GM19455 (cell line): Measurements from ENCODE around the gene ABCA13.

Experiments
- ATAC-seq: cut with Tn5 transposase; IDR thresholded peaks from one replicate; pipeline ENCODE4 v1.9.1; 2021; ENCODE audit not compliant: unreplicated experiment

The ABCA13 gene

DNA sequence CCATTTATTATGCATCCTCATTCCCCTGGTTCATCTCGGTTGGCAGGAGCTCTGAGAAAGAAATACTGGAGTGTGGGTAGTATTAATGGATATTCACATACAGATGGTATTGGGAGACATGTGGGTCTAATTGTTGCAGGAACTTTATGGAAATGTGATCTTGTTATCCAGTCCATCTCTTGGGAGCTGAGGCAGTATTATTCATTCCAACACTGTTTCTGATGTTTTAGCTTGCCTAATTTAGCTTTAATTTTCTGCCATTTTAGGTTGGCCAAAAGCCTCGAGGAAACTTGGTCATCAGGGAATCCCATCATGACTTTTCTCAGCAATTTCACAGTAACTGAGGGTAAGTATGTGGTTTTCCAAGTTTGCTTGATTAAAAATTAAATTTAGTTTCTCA, 125.7 kb downstream of the ABCA13 start:
- no peak for ATAC-seq

DNA sequence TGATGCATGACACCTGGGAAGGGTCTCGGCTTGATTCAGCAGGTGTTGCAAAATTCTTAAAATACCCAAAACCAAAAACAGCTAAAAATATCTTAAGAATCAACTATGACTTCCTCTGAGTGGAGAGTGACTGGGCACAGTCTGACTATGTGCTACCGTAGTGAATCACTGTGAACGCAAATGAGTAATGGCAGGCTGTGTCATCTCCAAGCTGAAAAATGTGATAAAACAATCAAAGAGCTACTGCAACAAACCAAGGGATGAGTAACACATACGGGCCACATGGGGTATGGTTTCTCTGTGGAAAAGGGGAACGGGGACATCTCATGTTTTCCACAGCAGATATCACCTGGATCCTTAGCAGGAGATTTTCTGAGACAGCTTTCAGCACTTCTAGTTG, 127.5 kb downstream of the ABCA13 start:
- peak; percentile 77 for ATAC-seq

DNA sequence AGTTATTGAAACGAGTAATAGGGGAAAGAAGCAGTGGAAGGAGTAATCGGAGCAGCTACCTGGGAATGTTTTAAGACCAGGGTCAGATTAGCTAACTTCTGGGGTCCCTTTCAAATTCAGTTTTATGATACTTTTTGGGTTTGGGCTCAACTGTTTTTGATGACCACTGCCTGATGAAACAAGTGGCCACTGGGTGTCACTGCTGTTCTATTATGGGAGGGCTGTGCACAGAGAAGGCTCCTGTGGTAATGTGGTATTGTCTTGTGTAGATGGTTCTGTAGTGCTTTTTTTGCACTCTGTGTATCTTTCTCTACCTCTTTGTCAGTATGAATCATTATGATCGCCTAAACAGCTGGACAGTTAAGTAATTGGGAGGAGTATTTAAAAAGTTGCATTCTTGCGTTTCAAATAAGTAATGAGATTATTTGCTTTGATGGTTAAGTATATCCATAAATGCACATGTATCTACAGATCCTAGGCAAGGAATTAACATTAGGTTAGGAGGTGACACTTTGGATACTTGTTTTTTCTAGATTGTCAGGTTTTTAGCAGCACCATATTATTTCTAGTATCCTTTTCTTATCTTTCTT, 128.4 kb downstream of the ABCA13 start:
- peak; percentile 86 for ATAC-seq

DNA sequence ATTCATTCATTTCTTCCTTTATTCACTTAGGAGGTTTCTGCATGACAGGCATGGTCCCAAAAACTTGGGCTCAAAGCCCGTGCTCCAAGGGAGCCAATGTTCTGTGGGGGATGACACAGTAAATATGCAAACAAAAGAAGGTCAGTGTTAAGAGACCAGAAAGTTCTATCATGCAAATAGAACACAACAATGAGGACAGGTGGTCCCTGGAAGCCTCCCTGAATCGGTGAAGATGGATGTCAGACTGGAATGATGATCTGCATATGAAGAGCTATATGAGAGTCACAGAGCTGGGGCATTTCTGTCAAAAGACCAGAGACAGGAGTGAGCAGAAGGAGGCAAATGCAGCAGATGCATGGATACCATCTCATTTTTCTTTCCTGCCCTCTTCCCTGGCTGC, 129.0 kb downstream of the ABCA13 start:
- ATAC-seq: no peak

DNA sequence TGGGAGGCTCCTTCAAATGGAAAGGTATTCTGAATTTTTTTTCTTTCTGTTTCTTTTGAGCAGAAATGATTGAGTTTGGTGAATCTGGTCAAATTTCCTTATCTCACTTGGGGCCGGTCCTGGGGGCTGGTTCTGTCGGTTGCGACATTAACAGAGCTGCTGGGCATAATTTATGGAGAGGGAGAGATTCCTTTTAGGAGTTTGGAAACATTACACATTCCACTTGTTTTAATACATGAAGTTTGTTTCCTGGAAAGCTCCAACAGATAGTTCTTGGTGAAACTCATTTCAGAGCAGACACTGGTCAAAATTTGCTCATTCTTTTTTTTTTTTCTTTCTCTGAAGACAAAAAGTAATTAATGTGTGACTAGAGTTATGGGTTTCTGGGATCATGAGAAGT, 129.9 kb downstream of the ABCA13 start:
- ATAC-seq: no peak

DNA sequence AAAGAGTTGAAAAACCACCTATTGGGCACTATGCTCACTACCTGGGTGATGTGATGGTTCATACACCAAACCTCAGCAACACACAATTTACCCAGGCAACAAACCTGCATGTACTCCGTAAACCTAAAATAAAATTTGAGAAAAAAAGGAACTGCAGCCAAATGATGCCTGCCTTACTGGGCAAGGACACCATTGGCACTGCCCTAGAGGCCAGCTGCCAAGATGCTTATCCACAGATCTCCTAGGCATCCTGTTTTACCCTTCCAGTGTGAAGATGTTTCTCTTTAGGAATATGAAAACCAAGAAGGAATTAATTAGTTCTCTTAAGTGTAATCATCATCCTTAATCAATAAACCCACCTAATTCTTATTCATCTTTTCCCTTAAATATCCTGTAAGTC, 133.4 kb downstream of the ABCA13 start:
- no peak for ATAC-seq

DNA sequence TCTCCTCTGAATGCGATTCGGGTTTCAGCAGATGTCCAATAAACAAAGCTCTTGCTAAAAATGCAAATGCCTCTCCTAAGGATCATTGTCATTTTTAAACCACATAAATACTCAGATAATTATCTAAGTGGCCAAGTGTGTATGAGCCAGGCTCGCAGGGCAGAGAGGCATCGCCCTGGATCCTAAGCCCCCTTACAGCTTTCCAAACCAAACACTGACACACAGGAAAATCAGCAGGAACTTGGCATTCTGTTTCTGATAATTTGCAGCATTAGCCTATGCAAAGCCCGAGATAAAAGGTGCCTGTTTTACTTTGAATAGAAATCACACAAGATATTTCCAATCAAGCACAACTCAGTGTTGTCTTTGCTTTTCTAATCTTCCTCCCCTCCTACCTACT, 134.4 kb downstream of the ABCA13 start:
- no peak for ATAC-seq

DNA sequence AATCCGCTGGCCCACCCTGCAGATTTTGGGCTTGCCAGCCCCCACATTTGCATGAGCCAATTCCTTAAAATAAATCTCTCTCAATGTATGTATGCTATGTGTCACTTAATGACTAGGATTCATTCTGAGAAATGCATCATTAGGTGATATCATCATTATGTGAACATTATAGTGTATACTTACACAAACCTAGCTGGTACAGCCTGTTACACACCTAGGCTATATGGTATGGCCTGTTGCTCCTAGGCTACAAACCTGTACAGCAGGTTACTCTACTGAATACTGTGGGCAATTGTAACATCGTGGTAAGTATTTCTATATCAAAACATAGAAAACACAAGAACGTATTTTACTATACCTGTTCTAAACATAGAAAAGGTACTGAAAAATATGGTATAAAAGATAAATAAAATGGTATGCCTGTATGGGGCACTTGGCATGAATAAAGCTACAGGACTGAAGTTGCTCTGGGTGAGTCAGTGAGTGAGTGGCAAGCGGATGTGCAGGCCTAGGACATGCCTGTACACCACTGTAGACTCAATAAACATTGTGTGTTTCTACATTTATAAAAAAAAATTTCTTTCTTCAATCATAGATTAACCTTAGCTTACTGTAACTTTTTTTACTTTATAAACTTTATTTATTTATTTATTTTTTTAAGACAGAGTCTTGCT, 135.9 kb downstream of the ABCA13 start:
- ATAC-seq: no peak

DNA sequence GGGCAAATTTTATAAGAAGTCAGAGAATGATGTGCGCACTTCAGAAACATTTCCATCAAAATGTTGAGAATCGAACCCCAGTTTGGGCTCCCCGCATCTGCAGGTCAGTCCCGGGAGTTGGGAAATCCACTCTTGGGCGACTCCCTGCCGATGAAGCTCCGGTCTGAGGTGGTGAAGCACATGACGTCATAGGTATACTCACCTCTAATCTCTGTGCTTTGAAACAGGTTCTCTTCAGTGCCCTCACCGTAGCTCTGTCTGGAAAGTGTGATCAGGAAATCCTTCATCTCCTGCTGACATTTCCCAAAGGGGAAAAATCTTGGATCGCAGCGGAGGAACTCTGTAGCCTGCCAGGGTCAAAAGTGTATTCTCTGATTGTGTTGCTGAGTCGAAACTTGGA, 138.5 kb downstream of the ABCA13 start:
- ATAC-seq: no peak

DNA sequence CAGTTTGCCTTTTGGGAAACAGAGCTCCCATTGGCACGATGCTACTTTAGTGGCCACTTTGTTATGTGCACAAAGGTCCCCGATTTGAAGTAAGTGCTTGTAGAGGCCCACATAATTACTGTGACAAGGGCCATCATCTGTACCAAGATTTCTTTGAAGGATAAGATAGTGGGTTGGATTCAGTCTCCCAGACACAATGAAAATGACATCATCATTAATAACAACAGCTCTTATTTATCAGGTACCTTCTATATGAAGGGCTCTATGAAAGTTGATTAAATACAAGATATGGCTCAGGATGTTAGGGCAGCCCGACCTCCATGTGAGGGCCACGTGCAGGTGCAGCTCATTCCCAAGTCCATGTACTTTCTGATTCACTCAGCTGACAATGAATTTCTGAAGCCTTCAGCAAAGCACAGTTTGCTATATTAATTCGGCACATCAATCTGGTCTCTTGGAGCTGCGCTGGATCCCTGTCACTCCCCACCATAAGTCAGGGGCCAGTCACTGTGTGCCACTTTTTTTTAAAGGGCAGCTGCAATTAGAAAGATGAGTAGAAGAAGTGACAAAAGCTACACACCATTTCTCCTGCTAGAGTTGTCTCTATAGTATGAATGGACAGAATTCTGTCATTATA, 140.3 kb downstream of the ABCA13 start:
- ATAC-seq: no peak

DNA sequence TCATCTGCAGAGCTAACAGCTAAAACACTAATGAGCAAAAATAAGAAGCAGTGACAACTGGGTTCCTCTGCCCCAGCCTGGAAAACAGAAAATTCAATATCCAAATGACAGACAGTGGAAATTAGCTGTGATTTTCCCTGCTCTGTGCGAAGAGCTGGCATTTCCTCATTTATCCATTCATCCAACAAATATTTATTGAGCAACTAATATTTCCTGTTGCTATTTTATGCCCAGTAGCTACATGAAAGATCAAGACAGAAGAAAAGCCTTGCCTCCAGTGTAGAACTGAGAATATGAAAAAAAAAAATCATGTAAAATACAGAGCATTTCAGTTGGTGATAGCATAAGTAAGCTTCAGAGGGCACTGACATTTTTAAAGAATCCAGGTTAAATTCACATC, 140.9 kb downstream of the ABCA13 start:
- ATAC-seq: no peak

DNA sequence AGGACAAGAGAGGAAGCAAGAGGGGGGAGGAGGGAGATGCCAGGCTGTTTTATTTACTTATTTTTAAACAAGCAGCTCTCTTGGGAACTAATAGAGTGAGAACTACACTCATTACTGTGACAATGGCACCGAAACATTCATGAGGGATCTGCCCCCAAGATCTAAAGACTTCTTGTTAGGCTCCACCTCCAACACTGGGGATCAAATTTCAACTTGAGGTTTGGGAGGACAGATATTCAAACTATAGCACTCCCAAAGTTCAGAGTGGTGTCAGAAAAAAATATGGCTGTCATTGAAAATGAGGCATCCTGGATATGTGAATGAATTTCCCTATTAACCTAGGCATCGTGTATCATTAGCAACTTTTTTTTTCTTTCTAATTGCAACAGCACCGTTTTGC, 145.5 kb downstream of the ABCA13 start:
- no peak for ATAC-seq

DNA sequence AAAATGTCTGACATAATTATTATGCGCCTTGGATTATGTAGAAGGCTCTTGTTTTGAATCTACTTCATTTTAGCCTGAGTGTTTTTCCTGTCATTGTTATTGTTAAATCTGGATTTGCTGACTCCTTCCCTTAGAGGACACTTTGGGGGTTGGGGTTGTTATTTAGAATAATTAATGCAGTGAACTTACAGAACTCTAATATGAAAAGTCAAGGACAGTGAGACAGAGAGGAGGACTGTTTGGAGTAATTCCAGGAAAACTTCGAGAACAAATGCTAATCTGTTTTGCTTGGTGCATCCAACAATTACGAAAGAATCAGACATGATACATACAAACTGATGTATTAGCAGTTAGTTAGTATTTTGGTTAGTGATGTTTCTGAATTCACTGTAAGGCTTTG, 146.1 kb downstream of the ABCA13 start:
- ATAC-seq: no peak

DNA sequence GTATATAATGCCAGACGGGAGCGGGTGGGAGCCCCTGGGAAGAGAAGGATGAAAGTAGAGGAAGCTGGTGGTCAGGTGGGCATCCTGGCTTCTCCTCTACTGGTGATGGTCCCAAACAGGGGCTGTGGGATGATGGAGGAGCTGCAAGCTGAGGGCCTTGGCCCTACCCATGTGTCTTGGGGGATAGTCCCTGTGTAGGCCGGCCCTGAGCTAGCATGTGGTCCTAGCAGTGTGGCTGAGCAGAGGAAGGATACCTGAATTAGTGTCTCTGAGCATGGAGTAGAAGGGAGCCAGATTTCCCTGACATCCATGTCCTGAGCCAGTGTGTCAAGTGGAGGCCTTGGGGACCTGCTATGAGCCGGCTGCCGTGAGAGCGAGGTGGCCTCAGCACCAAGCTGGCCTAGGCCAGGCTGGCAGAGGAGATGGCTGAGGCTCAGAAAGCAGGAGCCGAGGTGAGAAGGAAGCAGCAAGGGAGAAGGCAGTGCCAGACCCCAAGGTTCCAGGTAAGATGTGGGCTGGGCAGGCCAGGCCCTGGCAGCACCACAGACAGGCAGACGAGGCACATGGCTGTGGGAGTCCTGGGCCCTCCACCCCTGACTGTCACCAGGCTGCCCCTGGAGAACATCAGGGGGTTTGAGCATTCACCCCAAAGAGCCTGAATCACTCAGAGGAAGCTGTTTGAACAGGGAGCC, 150.2 kb downstream of the ABCA13 start:
- no peak for ATAC-seq

DNA sequence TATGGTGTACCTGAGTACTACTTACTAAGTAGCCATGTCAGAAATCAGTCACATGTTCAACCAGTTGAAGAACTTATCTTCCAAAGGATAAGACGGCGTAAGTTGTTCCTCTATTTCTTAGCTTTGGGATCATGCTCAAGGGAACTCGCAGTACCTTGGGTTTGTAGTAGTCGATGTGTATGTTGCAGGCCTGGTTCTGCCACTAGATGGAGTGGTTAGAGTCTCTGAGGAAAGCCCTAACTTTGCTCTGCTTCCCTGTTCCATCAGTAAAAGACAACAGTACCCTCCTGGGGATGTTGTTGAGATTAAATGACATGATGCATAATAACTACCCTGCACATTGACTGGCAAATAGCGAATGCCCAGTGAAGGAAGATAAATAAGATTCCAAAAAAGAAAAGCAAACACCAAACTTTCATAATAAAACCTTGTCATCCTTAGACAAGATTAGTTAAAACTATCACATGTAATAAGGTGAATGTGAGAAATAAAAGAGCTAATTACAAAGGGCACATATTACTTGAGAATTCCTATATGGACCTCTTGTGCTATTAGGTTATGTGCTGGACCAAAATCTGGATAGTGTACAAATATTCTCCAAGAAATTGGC, 165.9 kb downstream of the ABCA13 start:
- ATAC-seq: no peak

DNA sequence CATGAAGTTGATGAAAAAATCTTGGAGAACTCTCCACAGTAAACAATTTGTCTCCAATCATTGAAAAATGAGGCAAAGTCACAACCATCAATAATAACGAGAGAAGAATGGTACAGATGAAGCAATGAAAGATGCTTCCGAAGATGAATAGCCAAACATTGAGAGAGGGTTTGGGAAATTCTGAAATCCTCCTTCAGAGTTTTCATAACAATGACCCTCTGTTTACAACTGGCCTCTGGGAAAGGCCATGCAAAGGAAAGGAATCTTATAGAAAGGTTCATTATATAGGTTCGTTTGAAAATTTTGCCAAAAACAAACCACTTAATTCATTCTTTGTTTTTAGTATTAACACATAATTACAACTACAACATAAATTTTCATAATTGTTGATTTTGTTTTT, 166.5 kb downstream of the ABCA13 start:
- no peak for ATAC-seq

DNA sequence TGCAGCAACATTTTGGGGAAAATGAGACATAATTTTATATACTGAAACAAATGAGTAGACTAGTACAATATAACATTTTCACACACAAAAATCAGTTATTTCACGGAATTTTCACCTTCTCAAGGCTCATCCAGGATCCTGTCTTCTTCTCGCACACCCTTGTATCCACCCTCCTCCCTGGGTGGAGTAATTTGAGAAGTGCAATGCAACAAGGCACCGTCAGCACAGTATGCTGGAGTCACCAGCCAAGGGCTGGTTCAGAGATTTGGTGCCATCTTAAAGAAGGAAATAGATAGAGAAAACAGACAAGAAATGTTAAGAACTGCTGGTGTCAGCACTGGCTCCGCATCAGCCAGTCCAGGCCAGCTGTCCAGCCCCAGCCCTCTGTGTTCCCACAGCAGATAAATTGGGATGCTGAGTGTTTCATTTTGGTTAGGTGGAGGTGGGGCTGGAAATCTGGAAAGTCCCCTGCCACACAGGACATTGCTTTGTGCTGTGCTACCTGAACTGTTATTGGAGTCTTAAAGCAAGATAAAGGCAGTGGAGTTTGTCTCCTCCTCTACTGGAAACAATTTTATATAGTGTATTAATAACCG, 176.1 kb downstream of the ABCA13 start:
- ATAC-seq: no peak

DNA sequence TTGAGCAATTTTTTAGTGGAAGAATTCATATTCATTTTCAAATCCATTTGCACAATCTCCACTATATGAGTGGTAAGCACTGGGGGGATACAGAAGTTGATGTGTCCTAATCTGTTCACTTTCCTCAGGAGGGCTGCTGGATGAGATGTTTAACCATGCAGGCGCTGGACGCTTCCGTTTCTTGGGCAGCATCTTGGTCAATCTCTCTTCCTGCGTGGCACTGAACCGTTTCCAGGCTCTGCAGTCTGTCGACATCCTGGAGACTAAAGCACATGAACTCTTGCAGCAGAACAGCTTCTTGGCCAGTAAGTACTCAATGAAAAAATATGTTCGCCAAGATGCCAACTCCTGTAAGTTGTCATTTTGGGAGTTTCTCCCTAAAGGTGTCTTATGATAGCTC, 179.3 kb downstream of the ABCA13 start:
- ATAC-seq: no peak

DNA sequence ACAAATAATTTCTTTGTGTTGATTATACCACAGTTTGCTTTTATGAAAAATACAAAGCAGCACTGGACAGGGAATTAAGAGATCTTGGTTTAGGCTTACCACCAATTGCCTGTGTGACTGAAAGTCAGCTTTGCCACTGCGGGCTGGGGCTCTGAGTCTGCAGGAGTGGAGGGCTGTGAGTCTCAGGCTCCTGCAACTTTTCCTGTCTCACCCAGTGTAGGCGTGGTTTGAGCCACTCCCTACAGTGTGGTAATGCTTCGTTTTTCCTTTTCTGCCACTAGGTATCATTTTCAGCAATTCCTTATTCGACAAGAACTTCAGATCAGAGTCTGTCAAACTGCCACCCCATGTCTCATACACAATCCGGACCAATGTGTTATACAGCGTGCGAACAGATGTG, 180.6 kb downstream of the ABCA13 start:
- no peak for ATAC-seq

DNA sequence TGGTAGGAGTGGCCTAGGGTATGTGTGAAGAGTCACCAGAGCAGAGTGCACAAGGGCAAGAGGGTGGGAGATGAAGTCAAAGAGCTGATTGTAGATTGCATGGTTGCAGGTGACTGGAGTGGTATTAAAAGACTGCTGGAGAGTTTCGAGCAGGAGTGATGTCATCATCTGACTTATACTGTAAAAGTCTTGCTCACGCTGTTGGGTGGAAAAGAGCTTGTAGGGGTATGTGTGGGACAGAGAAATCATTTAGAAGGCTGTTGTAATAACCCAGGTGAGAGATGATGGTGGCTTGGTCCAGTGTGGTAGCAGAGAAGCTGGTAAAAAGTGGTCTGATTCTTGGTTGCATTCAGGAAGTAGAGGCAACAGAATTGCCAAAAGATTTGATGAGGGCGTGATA, 184.1 kb downstream of the ABCA13 start:
- ATAC-seq: no peak

DNA sequence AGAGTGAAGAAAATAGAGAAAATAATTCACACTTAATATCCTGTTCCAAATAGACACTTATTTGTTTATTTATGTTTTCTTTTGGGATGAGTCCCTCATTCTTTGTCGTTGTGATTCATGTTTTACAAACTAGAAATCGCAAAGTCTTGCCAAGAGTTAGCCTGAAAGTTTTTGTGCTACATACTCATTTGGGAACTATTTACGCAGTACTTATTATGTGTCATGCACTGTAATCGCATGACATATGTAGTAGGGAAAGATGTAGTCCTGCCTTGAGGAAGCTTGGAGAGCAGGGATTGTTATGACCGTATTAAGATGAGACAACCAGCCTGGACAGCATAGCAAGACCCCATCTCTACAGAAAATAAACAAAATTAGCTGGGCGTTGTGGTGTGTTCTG, 189.3 kb downstream of the ABCA13 start:
- ATAC-seq: no peak
